ENCODE data around the gene CGREF1.
"Not testable (repeated sequence)": the region's sequence is repeated elsewhere in the genome, so short reads cannot be mapped to it uniquely, and the experiment has no call there.

CGREF1 gene

DNA sequence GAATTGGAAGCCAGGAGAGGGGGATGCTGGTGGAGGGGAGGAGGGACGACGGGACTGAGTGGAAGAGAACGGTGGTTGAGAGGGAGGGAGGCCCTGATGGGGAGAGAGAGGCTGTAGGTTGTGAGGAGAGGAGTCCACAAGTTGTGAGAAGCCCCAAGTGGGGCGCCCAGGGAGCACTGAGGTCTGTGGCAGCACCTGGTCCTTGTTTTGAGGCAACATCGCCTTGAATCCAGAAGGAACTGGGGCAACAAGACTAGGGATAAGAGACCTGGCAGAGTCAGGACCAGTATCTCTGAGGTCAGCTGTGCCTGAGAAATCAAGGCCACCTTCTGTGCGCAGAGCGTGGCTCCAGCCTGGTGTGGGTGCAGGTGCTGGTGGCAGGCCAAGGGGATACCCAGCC, 19.2 kb upstream of the CGREF1 start:
- DNase-seq (ENCODE audit: extremely low read depth in 1 of 2, low read depth in 1 of 2) = no peak

DNA sequence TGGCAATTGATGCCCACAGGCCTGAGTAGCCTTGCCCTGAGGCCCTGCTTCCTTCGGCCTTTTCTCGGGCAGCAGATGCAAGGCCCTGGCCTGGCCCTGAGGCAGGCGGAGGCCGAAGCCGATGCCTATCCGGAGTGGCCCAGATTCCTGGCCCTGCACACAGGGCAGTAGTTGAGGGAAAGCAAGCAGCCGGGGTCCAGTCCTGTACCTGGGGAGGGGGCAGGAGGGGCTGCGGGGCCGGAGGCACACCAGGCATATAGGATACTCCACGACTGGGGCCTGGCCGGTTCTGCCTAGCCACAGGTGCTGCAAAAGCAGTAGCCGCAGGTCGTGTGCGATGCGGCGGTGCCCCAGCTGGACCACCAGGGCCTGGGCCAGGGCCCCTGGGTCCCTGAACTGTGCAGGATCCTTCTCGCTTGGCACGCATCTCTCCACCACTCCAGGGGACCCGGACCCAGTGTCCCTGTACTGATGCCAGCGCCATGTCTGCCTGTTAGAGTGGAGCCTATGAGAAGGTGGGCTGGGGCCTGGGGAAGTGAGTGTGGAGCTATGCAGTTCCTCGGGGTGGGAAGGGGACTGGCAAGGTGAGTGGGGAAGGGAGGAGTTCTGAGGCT, 18.5 kb upstream of the CGREF1 start:
- no peak for DNase-seq (ENCODE audit: extremely low read depth in 1 of 2, low read depth in 1 of 2)

- no peak for DNase-seq (ENCODE audit: extremely low read depth in 1 of 2, low read depth in 1 of 2)
Measured at GRCh38 chr2:27136751-27137150, 17.8 kb upstream of the CGREF1 start.

GRCh38 chr2:27135478-27135955, 16.6 kb upstream of the CGREF1 start:
- DNase-seq (ENCODE audit: extremely low read depth in 1 of 2, low read depth in 1 of 2) = no peak

DNA sequence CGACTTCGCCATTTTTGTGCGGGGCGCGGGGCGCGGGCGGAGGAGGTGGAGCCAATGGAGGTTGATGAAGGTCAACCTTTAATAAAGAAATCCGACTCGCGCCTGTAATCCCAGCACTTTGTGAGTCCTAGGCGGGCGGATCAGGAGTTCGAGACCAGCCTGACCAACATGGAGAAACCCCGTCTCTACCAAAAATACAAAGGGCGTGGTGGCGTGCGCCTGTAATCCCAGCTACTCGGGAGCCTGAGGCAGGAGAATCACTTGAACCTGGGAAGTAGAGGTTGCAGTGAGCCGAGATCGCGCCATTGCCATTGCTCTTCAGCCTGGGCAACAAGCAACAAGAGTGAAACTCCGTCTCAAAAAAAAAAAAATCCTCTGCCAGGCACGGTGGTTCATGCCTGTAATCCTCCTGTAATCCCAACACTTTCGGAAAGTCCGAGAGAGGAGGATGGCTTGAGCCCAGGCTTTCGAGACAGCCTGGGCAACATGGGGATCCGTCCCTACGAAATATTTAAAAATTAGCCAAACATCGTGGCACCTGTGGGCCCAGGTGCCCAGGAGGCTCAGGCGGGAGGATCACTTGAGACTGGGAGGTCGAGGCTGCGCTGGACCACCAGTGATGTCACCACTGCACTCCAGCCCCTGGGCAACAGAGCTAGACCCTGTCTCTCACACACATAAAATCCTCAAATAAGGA, 16.0 kb upstream of the CGREF1 start:
- no peak for DNase-seq (ENCODE audit: extremely low read depth in 1 of 2, low read depth in 1 of 2)

DNA sequence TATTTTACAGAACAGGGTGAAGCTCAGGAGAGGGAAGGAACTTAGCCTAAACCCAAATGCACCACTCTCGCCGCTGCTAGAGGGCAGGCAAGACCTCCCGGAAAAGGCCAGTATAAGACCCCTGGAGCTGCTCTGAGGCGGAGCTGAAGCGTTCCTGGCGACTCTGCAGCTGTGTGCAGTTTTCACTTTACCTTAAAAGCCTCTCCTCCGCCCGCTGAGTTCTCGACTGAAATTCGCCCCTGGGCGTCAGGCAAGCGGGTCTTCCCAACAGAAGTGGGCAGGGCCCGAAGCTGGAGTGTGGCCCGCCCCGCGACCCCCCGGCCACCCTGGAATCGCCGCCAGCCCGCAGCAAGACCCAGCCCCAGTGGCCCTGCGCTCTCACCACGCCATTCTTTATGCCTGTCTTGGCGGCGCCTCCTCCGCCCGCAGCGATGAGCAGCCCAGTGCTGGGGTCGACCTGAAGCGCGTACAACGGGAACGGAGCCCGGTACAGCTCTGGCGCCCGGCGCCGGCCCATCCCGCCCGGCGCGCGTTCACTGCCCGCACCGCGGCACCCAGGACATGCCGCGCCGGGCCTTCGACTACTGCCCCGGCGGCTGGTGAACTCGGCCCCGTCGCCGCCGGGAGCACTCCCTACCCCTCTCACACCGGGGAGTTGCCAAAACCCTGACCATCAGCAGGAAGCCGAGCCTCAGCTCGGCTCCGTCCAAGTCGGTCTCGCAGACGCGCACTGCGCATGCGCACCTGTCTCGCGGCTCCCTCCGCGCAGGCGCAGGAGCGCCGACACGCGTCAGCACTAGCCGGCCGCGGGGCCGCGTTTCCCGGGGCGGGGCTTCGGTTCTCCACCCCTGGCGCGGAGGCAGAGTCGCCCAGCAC, 15.2 kb upstream of the CGREF1 start, which contains the start of gene PREB:
Gene PREB, minus strand, starts transcription at position 732 of the 876 bp plus-strand sequence. Its CDS starts 215 bp downstream, at position 517.
- peak; percentile 95 to 98 for DNase-seq (ENCODE audit: extremely low read depth in 1 of 2, low read depth in 1 of 2)

GRCh38 chr2:27133195-27133875, 14.4 kb upstream of the CGREF1 start:
- DNase-seq (ENCODE audit: extremely low read depth in 1 of 2, low read depth in 1 of 2) = no peak

DNA sequence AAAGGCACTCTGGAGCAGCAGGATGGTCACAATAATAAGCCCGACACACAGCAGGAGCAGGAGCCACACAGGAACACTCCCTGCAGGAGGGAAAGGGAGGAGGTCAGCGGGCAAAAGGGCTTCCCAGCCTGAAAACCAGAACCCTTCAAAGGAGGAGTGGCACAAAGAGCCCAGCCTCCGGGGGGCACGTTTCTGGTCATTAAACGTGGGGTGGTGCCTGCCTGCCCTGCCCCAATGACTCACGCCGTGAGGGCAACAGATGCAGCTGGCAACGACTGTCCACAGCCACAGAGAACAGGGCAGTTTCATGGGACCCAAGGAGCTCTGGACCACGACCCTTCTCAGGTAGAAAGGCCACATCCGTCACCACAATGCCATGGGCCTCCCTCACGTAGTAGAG, 12.5 kb upstream of the CGREF1 start:
- DNase-seq (ENCODE audit: extremely low read depth in 1 of 2, low read depth in 1 of 2) = no peak

DNA sequence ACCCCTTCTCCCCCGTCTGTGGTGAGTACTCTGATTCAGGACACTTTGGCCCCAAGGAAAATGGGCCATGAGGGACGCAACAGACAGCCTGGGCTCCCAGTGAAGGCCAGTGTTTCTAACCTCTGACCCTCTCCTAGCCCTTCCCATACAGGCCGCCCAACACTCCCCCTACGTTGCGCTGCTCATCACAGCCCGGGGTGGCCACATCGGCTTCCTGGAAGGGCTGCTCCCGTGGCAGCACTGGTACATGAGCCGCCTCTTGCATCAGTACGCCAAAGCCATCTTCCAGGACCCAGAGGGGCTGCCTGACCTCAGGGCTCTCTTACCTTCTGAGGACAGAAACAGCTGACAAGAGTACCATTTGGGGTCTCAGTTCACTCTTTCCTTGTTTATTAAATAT, 11.5 kb upstream of the CGREF1 start:
- no peak for DNase-seq (ENCODE audit: extremely low read depth in 1 of 2, low read depth in 1 of 2)

DNA sequence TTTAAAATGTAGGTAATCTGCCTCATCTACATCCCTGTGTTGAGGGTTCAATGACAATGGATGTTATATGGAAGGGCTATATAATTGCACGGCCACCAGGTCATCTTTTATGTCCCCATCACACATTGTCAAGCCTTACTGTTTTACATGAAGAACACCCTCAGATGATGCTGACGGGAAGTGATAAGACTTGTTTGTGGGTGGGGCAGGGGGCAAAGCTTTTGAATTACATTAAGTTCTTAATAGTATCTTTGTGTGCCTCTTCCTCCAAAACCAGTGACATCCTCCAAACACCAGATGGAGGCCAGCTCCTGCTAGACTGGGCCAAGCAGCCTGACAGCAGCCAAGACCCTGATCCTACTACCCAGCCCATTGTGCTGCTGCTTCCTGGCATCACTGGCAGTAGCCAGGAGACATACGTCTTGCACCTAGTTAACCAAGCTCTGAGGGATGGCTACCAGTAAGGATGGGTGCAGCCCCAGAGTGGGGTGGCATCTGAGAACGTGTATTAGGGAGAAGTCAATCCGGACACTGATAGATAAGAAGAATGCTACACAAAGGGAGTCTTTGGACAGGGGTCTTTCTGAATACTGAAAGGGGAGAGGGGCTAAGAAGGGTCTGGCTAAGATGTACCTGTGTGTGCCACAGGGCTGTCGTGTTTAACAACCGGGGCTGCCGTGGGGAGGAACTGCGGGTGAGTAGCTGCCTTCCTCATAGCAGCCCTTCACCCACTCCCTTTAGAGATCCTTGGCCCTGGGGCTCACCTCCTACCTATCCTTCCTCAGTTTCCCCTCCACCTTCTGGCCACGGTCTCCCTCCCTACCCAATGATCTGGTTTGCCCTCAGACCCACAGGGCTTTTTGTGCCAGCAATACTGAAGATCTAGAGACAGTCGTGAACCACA, 10.0 kb upstream of the CGREF1 start:
- no peak for DNase-seq (ENCODE audit: extremely low read depth in 1 of 2, low read depth in 1 of 2)

DNA sequence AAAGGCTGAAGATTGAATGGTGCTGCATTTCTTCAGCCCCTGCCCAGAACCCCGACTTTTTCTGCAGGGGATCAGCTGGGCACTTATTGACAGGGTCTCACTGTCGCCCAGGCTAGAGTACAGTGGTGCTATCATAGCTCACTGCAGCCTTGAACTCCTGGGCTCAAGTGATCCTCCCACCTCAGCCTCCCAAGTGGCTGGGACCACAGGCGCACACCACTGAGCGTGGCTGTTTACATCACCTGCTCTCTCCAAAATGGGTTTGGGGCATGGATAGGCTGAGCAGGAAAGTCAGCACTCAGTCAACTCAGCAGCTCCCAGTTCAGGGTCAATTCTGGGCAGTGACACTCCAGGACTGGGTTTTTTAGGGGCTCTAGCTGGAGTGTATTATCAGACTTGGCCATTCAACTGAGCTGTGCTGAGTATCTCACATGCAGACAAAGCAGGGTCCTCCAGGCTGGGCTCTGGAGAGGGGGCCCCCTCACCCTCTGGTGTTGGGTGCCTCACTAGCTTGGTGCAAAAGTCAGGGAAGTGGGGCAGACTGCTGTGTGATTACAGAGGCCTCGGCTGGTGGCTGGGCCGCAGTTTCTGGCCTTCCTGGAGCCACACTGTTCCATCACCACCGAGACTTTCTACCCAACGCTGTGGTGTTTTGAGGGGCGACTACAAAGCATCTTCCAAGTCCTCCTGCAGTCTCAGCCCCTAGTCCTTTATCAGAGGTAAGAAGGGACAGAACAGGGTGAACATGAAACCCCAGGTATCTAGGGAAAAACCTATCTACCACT, 9.1 kb upstream of the CGREF1 start:
- no peak for DNase-seq (ENCODE audit: extremely low read depth in 1 of 2, low read depth in 1 of 2)

DNA sequence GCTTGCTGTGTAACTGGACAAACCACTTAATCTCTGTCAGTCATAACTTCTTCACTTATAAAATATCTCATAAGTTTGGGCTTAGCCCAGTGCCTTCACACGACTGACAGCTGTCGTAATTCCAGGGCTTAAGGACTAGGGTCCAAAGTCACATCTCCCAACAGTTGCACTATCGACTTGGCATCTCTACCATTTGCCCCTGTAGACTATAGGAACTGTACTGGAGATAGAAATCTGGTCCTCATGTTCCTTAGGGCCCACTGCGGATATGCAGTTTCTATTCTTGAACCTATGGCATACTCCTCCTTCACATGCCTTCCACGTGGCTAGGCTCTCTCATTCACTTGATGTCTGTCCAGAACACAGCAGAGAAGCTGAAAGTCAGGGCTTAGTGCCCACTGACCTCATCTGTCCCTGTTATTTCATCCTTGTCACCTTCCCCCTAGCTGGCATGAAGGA, 7.4 kb upstream of the CGREF1 start:
- no peak for DNase-seq (ENCODE audit: extremely low read depth in 1 of 2, low read depth in 1 of 2)

DNA sequence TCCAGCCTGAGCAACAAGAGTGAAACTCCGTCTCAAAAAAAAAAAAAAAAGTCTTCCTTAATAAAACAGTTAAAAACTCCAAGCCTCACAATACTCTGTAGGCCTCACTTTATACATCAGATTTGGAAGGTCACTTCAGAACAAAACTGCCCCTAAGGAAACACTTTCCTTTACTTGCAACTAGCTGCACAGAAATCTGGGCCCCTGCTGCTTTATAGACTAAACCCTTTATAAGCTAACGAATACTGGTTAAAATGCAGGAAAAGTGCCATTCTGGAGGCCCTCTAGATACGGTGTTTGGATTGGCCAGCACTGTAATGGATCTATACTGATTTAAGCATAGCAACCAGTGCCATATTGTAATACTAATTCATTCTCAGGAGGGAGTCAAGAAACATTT, 6.2 kb upstream of the CGREF1 start:
- DNase-seq (ENCODE audit: extremely low read depth in 1 of 2, low read depth in 1 of 2) = no peak

DNA sequence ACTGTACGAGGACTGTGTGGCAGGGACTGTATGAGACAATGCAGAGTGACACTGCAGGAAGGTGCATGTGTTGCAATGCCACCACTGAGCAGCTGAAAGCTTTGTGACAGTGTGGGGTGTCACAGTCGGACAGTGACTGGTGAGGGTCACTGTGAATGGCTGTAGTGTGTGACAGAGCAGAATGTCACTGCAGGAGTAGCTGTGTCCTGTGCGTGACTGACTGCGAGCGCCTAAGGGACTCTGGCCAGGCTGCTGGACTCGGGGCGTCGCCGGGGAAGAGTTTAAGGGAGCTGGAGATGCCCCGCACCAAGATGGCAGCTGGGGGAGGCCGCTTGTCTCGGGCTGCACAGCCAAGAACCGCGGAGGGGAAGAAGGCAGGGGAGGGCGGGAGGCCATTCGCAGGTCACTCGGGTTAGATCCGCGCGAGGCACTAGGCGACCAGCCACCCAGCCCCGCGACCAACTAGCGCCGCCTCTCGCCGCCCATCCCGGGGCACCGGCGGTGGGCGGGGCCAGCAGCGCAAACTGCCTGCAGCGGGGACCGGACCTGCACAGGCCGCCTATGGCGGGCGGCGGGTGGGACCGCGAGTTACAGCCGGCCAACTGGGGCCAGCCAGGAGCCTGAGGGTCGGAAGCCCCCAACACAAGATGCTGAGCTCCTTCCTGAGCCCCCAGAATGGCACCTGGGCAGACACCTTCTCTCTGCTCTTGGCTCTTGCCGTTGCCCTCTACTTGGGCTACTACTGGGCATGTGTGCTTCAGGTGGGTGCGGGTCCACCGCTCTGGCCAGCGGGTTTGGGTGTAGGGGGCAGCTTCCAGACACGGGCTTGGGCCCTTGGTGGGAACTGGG, 4.6 kb upstream of the CGREF1 start, which contains the start of gene ABHD1:
Gene ABHD1, plus strand, starts transcription at position 514 of the 849 bp plus-strand sequence. Its CDS starts 134 bp downstream, at position 648.
- DNase-seq (ENCODE audit: extremely low read depth in 1 of 2, low read depth in 1 of 2) = peak in 1 of 2 donors; percentile 27

DNA sequence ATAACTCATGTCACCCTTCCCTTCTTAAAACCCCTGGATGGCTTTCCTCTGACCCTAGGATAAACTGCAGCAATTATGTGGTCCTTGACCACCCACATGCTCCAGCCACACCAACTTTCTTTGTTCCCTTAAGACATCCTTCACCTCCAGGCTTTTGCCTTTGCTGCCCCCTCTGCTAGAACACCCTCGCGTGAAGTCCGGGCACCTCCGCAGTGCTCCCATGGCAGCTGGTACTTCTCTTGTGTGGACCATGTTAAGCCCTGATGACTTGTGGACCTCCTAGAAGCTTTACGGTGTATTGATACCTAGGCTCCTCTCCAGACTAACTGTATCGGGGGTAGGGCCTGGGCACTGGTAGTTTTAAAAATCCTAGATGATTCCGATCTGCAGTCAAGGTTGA, 3.9 kb upstream of the CGREF1 start:
- no peak for DNase-seq (ENCODE audit: extremely low read depth in 1 of 2, low read depth in 1 of 2)

DNA sequence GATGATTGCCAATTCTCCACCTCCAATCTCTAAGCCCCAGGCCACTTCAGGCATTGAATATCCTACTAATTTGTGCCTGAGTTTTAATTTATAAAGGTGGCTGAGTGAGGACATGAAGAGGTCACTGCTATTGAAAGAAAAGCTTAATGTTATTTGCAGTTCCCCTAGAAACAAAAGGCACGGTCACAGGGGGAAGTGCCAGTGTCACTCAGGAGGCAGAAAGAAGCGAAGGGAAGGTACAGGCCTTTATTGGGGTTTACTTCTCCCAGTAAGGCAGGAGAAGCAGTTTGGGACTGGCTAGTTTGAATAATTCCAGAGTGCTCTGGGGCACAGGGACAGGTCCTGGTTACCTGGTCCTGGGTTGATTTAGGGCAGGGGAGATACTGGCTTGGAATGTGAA, 3.0 kb upstream of the CGREF1 start:
- DNase-seq (ENCODE audit: extremely low read depth in 1 of 2, low read depth in 1 of 2) = no peak

DNA sequence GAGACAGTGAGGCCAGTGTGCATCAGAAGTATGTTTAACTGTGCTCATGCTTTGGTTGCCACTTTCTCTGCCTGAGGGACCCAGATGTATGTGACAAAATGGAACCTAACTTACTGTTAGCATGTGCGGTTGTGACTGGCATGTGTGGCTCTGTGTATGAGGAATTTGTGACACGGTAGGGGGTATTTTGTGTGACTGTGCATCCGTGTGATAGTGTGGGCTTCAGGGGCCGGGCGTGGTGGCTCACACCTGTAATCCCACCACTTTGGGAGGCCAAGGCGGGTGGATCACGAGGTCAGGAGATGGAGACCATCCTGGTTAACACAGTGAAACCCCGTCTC, 372 bp upstream of the CGREF1 start:
- not testable (repeated sequence) for DNase-seq (ENCODE audit: extremely low read depth in 1 of 2, low read depth in 1 of 2)

DNA sequence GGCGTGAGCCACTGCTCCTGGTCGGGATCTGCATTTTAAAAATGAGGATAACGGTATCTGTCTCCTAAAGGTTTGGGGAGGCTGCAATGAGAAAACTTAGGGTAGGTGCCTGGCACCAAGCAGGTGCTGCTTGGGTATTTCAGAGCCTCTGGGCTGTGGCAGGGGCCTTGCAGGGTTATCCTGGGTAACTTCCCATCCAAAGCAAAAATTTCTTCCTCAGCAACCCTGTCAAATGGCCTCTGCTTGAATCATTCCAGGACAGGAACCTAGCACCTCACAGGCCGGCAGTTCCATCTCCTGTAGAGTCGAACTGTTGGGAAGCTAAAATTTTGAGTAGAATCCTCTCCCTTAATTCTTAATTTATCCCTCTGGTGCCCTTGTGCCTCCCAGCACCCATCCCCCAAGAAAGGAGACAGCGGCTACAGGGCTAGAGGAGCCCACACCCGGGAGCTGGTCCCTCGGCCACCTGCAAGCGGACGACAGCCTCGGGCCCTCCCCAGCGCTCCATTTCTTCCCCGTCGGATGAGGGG, 868 bp downstream of the CGREF1 start:
- no peak for DNase-seq (ENCODE audit: extremely low read depth in 1 of 2, low read depth in 1 of 2)
